Cardiac septum (tissue), 1 donor: ENCODE data around the gene KCTD17. TPM values are rescaled to one million over a fixed set of nuclear protein-coding genes. Genes with fewer than 3 reads are reported as not detected.
"Not testable (repeated sequence)": the region's sequence is repeated elsewhere in the genome, so short reads cannot be mapped to it uniquely, and the experiment has no call there.

ENCODE experiments used
- DNase-seq: peaks from one replicate; pipeline ENCODE4 v3.0.0-alpha.2; 2020; ENCODE audit warnings: low spot score
- intact Hi-C: fragments of 100-400 bp; cut with DNase I; formaldehyde crosslinking; loops from one replicate; pipeline ENCODE4 v1.14.0; 2022
- total RNA-seq: library from RNA; stranded (reverse); fragmentation: NEBNext Ultra II Directional; extraction: Animal tissue kit (Norgen Biotek cat#: 25700); gene quantifications from one replicate; pipeline ENCODE4 v1.2.1, GENCODE V29; 2021
- donor health status: DM: no; HTN: no; CAD: no.

KCTD17 gene
- total RNA-seq, 1 donor from 2014 or later, result 50.2 TPM

DNA sequence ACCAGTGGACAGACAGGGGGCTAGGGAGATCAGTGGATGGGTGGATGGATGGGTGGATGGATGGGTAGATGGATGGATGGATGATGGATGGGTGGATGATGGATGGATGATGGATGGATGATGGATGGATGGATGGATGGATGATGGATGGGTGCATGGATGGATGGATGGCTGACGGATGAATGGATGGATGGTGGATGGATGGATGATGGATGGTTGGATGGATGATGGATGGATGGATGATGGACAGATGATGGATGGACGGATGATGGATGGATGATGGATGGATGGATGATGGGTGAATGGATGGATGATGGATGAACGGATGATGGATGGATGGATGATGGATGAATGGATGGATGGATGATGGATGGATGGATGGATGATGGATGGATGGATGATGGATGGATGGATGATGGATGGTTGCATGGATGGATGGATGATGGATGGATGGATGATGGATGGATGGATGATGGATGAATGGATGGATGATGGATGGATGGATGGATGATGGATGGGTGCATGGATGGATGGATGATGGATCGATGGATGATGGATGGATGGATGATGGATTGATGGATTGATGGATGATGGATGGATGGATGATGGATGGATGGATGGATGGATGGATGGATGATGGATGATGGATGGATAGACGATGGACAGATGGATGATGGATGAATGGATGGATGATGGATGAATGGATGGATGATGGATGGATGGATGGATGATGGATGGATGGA is 20.5 kb downstream of the KCTD17 start:
- intact Hi-C loops, DNase-seq: not testable (repeated sequence)

DNA sequence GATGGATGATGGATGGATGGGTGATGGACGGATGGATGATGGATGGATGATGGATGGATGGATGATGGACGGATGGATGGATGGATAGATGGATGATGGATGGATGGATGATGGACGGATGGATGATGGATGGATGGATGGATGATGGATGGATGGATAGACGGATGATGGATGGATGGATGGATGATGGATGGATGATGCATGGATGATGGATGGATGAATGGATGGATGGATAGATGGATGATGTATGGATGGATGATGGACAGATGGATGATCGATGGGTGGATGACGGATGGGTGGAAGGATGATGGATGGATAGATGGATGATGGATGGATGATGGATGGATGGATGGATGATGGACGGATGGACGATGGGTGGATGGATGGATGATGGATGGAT is 21.1 kb downstream of the KCTD17 start:
- intact Hi-C loops, result no loop called here
- DNase-seq, result no peak

DNA sequence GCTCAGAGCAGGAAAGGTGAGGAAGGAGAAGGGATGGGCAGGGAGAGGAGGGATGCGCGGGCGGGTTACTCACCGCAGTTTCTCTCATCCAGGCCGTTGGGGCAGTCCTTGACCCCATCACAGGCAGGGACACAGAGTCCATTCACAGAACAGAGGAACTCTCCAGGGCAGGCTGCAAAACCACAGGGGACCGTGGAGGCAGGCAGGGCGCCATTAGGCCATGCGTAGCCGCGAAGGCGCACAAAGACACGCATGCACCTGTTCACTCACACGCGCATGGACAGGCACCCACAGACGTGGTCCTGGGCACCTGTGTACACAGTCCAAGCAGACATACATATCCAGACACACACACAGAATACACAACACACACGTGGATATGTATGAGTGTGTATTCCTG is 23.0 kb downstream of the KCTD17 start:
- DNase-seq, result no peak
- intact Hi-C loops, result no loop called here

DNA sequence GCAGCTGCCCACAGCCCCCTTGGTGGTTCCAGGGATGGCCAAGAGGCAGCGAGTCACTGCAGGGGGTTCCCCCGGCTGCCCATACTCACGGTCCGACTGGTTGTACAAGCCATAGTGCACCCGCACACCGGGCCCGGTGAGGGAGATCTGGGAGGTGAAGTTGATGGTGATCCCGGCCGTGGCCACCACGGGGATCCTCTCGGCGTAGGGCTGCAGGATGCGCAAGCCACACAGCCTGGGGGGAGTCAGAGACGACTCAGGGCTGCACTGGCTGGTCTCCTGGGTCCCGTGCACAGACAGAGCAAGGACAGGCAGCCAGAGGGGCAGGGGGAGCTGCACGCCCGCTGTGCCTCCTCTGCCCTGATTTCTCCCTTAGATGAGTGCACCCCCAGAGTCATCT is 23.5 kb downstream of the KCTD17 start:
- intact Hi-C loops, result loop anchor here (5.0 kb wide), 1 partner anchor 92 kb away; no protein-coding TSS in a partner anchor
- no peak for DNase-seq

DNA sequence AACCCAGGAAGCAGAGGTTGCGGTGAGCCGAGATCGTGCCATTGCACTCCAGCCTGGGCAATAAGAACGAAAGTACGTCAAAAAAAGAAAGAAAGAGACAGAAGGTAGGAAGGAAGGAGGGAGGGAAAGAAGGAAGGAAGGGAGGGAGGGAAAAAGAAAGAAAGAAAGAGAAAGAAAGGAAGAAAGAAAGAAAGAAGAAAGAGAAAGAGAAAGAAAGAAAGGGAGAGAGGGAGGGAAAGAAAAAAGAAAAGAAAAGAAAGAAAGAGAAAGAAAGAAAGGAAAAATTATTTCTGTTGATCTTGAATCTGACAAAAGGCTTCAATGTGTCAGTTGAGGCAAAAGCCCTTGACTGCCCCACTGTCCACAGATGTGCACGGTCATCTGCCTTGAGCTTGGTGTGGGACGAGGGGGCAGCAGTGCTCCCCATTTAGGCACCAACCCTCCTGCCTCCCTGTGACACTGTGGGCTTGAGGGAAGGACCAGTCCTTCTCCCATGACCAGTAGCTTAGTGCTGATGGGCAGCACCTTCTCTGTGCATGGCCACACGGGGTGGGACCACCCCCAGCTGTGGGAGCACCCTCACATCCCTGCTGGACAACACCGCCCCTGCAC is 24.4 kb downstream of the KCTD17 start:
- intact Hi-C loops, result loop anchor here (2.0 to 5.0 kb wide), 2 partner anchors 91 to 123 kb away; no protein-coding TSS in a partner anchor
- no peak for DNase-seq

DNA sequence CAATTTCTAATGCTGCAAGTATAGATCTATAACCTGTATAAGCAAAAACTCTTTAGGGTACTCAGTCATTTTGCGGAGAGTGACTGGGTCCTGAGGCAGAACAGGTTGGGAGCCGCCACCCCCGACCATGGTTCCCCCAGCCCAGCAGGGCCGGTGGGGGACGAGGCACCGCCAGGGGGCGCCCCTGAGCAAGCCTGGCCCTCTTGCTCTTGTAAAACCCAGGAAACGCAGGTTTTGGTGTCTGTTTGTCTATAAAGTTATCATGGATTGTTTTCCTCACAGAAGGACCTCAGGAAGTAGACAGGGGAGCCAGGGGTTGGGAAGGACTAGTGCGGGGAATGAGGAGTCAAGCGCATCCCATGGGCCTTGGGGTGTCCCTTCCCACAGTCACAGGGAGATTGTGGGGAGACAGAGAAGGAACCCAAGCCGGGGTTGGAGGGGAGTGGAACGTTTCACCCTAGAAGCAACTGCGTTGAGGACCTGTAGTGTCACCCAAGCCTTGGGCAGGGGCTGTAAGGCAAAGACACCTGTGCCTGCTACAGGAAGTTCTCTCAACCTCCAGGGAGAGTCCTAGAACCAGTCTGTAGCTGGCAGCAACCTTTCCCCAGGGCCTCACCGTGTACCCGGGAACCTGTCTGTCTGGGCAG is 26.4 kb downstream of the KCTD17 start:
- intact Hi-C loops, result loop anchor here (2.0 to 5.0 kb wide), 2 partner anchors 89 to 121 kb away; no protein-coding TSS in a partner anchor
- no peak for DNase-seq

DNA sequence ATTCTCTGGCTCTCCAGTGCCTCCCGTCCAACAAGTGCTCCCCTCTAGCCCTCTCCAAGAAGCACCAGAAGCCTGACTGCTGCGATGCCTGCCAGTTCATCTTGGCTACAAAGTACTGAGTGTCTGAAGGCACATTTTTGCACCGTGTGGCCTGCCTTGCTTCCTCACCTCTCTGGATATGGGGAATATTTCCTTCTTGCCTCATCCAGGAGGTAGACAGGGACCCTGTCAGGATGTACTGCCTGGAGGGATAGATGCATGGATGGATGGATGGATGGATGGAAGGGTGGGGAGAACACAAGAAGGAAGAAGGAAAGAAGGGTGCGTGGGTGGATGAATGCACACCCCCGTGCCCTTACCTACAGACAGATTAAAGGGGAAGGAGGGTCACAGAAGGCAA is 27.6 kb downstream of the KCTD17 start:
- intact Hi-C loops, result loop anchor here (5.0 kb wide), 1 partner anchor 88 kb away; no protein-coding TSS in a partner anchor
- DNase-seq, result no peak

DNA sequence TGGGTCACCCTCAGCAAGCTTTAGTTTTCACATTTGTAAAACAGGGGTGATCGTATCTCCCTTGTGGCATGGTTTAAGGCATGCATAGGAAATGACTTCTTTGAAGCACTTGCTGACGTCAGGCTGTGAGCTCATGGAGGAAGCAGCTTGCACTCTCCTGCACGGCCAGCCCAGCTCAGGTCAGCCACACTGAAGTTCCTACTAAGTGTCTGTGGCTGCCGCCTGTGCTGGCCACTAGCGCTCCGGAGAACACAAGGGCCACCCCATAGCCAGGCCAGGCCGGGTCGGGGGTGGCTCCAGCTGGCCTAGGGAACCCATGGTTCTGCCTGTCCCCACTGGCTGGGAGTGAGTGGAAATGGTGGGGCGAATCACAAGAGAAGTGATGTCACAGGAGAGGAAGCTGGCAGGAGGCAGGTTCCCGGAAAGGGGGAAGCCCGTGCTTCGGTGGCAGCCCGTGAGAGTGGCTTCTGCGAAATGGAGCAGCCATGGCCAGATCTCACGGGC is 28.2 kb downstream of the KCTD17 start:
- no peak for DNase-seq
- intact Hi-C loops, result loop anchor here (5.0 kb wide), 1 partner anchor 88 kb away; no protein-coding TSS in a partner anchor

DNA sequence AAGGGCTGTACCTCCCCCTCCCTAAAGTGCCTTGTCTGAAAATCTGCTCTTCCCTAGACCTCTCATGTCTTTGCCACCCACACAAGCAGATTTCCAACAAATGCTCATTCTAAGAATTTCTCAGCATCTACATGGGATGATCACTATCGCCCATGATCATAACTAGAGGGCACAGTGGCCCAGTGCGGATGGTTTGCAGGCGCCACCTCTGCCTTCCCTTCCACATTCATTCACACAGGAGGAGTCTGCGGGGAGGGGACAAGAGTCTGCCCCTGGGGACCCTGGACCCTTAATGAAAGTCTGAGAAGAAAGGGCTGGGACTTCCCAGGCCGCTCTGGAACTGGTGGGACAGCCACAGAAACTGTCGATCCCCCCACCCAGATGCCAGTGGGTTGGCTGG is 28.9 kb downstream of the KCTD17 start:
- no peak for DNase-seq

DNA sequence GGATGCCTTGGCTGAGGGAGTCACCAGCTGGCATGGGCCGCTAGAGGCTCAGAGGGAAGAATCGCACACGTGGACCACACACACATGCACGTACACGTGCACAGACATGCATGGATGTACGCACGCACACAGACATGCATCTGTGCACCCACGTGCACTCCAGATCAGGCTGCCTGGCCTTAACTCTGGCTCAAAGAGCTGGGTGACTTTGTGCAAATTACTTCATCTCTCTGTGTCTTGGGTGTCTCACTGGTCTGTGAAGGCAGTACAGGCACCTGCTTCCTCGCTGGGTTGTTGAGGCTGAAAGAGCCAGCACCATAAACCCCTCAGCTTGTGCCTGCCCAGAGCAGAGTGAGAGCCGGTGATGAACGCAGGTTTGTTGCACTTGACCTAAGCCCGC is 29.3 kb downstream of the KCTD17 start:
- no peak for DNase-seq
- intact Hi-C loops, result no loop called here

More for the DNA sequence above, 28.9 kb downstream of the KCTD17 start:
- intact Hi-C loops, result no loop called here

DNA sequence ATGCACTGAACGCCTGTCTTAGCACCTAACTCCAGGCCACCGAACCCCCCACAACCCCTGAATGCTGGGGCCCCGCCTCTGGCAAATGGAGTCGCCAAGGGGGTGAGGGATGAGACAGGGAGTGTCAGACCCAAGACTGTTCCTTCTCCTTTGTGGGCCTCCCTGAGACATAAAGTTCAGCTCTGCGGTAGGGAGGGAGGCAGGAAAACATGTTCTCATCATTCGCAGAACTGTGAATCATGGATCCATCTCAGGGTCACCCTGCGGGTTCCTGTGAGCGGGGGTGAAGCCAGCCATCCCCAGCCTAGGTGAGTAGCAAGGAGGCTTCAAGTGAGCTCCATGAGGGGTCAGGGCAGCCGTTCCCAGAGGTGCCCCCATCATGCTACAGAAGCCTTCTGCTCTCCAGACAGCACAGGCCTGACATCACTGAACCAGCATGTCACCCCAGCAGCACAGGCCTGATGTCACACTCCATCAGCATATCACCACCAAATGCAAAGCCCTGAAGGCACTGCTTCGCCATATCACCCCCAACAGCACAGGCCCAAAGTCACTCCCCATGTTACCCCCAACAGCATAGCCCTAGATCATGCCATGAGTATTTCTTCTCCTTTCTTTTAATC is 30.8 kb downstream of the KCTD17 start:
- no peak for DNase-seq
- intact Hi-C loops, result no loop called here

DNA sequence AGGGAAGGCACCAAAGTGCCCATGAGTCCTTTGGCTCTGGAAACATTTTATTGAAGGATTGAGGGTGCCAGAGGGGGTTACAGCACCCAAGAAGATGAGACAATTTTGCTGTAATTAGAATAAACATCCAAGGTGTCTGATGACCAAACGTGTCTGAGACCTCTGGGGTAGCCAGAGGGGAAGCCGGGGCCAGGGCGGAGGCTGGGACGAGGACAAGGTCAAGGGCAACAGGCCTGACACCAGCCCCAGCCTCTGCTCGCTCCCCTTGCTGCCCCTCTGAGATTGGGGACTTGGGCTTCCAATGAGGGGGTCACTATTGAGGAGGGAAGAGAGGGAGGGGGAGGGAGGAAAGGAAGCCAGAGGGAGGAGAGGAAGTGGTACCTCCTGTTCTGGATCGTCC is 32.4 kb downstream of the KCTD17 start:
- intact Hi-C loops, result no loop called here
- no peak for DNase-seq

DNA sequence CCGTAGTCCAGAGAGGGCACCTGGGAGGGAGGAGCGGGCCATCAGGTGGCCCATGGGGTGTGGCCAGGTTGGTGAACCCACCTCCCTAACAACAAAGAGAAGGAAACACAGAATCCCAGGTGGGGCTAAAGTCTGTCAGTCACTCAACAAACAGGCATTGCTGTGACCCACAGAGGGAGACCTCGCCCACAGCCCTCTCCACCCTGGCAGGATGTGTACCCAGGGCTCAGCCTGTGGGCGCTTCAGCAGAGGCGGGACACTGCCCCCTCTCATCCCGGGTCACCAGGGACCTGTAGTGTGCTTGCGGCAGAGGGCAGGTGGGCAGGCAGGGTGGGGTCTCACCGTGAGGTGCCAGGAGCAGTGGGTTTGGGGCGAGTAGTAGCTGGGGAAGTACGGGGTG is 32.8 kb downstream of the KCTD17 start:
- no peak for DNase-seq
- intact Hi-C loops, result no loop called here

DNA sequence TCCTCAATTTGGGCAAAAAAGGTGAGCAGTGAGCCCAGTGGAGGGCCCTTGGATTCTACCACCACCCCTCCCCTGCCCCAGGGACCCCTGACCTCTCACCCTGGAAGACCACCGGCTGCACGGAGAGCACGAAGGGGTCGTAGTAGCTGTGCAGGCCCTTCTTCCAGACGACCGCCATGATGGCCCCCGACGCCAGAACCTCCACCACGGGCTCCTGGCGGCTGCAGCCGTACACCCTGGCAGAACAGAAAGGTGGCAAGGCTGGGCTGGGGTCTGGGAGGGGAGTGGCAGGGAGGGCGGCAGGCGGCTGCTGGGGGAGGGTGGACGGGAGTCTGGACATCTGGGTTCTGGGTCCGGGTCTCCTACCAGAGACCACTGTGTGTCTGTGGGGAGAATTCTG is 34.6 kb downstream of the KCTD17 start:
- intact Hi-C loops, result no loop called here
- DNase-seq, result no peak

DNA sequence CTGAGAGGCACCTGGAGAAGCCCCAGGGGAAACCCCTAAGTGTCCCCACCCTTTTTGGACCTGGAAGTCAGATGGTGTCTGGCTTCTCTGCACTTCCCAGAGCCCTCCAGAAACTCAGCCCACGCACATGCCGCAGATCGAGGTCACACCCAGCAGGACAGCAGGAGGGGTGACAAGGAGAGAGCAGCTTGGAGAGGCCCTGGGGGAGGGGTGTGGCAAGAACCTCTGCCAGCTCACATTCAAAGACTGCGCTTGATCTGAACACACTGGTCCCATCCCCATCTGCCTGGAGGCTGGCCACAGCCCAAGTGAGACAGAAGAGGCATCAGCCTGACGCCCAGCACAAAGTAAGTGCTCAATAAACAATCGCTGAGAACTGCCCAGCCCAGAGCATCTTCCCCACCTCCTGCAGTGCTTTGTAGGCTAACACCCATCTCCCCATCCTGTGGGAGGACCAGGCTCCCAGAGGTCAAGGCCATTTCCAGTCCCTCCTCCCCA is 36.6 kb downstream of the KCTD17 start:
- intact Hi-C loops, result no loop called here
- no peak for DNase-seq

DNA sequence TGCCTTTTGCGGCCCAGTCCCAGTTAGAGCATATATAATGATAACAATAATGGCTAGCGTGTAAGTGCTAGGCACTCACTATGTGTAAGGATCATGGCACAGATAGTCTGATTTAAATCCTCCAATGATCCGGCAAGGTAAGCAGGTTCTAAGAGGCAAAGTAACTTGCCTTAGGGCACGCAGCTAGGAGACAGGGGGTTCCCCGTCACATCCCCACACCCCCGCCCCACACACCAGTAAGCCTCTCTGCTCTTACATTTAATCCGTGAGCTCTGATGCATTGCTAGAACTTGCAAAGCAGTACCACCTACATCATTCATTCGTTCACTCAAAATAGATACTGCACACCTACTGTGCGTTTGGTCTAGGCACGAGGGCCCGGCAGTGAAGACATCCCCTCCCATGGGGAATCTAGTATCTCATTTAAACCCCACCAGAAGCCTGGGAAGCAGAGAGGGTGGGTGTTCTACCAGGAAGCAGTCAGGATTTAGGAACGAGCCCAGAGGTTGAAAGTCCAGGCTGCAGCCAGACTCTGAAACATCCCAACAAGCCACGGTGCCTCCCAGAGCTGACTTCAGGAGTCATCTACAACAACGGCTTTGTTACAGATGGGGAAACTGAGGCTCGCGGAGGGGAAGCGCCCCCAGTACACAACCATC is 37.3 kb downstream of the KCTD17 start:
- intact Hi-C loops, result no loop called here
- DNase-seq, result no peak

DNA sequence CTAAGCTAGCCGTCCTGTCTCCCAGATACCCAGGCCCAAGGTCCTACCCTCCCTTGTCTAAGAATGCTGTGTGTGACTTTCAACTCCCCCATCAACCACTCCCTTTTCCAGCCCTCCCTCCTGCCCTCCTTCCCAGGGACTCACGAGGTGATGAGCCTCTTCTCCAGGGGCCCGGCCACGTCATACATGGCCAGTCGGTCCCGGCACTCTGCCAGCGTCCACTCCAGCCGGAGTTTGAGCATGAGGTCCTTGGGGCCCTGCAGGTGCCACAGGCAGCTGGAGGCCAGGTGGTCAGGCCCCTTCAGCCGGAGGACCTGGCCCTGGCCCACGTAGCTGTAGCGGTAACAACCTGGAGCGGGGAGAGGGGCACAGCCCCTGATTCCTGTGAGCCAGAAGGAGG is 37.9 kb downstream of the KCTD17 start:
- intact Hi-C loops, result no loop called here

DNA sequence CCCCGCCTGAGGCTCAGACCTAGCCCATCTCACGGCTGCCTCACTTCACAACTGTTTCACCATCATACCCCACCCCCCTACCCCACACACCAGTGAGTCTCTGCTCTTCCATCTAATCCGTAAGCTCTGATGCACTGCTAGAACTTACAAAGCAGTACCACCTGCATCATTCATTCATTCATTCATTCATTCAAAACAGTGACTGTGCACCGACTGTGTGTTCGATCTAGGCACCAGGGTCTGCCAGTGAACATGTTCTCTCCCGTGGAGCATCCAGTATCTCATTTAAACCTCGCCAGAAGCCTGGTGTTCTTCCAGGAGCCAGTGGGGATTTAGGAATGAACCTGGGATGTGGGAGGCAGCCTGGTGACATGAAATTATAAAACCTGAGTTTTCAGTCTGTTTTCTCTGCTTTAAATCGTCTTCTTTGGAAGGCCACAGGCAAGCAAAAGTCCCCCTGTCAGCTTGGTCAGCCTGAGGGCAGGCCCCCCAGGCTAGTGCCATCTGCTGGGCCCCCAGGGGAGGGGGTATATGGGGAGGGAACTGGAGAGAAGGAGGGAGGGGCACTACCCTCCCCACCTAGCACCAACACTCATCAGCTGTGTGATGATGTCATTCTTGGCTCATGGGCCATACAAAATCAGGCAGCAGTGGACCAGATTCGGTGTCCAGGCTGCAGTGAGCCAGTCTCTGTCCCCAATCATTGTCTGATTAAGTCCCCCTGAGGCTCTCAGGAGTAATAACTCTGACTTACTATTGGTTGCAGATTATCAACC is 39.6 kb downstream of the KCTD17 start:
- no peak for DNase-seq
- intact Hi-C loops, result no loop called here

More for the DNA sequence above, 37.9 kb downstream of the KCTD17 start:
- DNase-seq, result no peak

DNA sequence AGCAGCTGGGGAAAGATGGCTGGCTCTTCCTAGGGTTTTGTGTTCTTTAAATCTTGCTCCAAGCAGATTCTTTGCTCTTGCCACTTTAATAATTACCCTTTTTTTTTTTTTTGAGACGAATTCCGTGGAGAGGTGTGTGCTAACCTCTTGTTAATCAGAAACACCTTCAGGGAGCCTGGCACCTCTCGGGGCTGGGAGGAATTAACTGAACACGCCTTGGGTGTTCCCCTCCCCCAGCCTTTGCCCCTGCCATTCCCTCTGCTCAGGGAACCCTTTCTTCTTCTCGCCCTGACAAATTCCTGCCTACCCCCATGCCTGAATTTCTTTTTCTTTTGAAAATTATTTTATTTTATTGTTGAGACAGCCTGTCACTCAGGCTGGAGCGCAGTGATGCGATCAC is 40.5 kb downstream of the KCTD17 start:
- intact Hi-C loops, result no loop called here

More for the DNA sequence above, 40.5 kb downstream of the KCTD17 start:
- DNase-seq, result no peak
